NT2/D1 (cell line): ENCODE results near the gene ATL3.

Experiments used
- YY1 ChIP-seq: IDR thresholded peaks from 2 replicates; pipeline ENCODE4 v1.6.1; 2011; ENCODE audit not compliant: insufficient read length, insufficient read depth
- ZNF274 ChIP-seq: IDR thresholded peaks from 2 replicates; pipeline ENCODE4 v1.6.1; 2011; ENCODE audit warnings: mild to moderate bottlenecking, low read depth, low read length

DNA sequence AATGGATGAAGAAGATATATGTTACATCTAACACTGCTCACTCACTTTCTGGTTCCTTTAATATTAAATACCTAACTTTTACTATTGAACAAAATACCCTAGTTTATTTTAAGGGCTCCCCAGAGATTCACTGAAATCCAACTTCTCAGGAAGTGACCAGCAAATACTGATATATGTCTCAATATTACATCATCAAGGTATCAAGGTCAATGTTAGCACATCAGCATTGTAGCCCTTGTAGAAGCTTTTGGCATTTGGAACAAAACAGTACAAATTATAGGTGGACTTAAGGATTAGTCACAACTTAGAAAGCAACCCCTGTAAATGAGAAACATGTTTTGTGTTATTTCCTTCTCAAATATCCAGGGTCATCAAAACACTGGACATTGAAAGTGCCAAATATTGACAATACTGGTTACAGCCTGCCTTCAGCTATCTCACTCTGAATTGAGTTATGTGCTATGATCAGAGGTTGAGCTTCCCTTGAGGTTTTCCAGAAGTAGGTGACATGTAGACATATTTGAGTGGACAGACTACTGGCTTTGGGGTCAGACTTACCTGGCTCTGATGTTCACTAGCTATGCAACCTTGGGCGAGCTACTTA lies 1.9 kb upstream of the ATL3 start:
- TF ChIP-seq ZNF274 (no peak), YY1 (no peak)
